Measurements from ENCODE around the gene RASSF4.

RASSF4 gene

GRCh38 chr10:45015590-45015989 is 56.0 kb downstream of the RASSF4 start:
- DNase-seq, result no peak

GRCh38 chr10:45023426-45023825 is 63.8 kb downstream of the RASSF4 start:
- no peak for DNase-seq

DNA sequence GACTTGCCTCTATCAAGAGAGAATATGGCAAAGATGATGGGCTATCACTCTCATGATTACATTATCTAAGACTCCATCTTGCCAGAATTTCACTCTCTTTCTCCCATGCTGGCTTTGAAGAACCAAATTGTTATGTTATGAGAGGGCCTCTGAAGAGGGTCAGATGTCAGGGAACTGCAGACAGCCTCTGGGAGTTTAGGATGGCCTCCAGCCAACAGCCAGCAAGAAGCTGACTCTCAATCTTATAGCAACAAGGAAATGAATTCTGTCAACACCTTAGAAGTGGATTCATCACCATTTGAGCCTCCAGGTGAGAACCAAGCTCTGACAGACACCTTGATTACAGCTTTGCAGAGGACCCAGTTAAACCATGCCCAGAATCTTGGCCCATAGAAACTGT is 74.7 kb downstream of the RASSF4 start:
- DNase-seq, result no peak

GRCh38 chr10:45035673-45036072 is 76.1 kb downstream of the RASSF4 start:
- DNase-seq, result no peak

GRCh38 chr10:45040921-45041542 is 81.4 kb downstream of the RASSF4 start:
- no peak for DNase-seq

- DNase-seq, result no peak
Observed at GRCh38 chr10:45044290-45044689, 84.7 kb downstream of the RASSF4 start.
